Panc1 (cell line): ENCODE measurements around the gene SF3B6. TPM values are rescaled to one million over a fixed set of nuclear protein-coding genes. Genes with fewer than 3 reads are reported as not detected.

Experiments
- ATAC-seq: fragments of 200-7000 bp; cut with Tn5 transposase; 2 replicates; pipeline ENCODE4 v1.9.1; 2020; ENCODE audit warnings: mild to moderate bottlenecking, moderate library complexity
- BruUV-seq: library from RNA; stranded (reverse); fragments of 400-500 nt; replicated peaks from 2 replicates; lab custom pipeline; 2021; lab: Mats Ljungman, UMichigan
- CTCF ChIA-PET: fragments of 300-600 bp; sonication (Branson Sonifier 250); formaldehyde crosslinking; loops from one replicate; lab custom pipeline; 2022; ENCODE audit warnings: antibody characterized with exemption; lab: Charles Lee
- POLR2A ChIA-PET: fragments of 300-600 bp; sonication (Branson Sonifier 250); formaldehyde crosslinking; loops from one replicate; lab custom pipeline; 2022; ENCODE audit warnings: antibody characterized with exemption; lab: Charles Lee
- DNase-seq: peaks from one replicate; pipeline ENCODE4 v3.0.0-alpha.2; 2010; ENCODE audit warnings: low read depth, low spot score
- H3K27ac ChIP-seq: 2 replicates; pipeline ENCODE4 v1.5.1; 2011; ENCODE audit warnings: mild to moderate bottlenecking, low read length, inconsistent platforms
- H3K27me3 ChIP-seq: fragments of 200-500 bp; sonication (Bioruptor generic); 2 replicates; pipeline ENCODE4 v1.6.0; 2014; ENCODE audit warnings: low read length, inconsistent platforms; ENCODE audit not compliant: control insufficient read depth, insufficient read depth
- H3K36me3 ChIP-seq: fragments of 200-500 bp; sonication (Bioruptor generic); 2 replicates; pipeline ENCODE4 v1.5.1; 2014; ENCODE audit warnings: inconsistent platforms, mild to moderate bottlenecking, low read length, moderate library complexity; ENCODE audit not compliant: control insufficient read depth, insufficient read depth
- H3K4me1 ChIP-seq: 2 replicates; pipeline ENCODE4 v1.5.1; 2011; ENCODE audit warnings: inconsistent platforms, mild to moderate bottlenecking, low read length, moderate library complexity; ENCODE audit not compliant: control insufficient read depth, insufficient read depth
- H3K4me3 ChIP-seq, 2 experiments: 2 replicates each; pipeline ENCODE4 v1.5.1; 2011 to 2012; ENCODE audit warnings: low read depth in 2 of 2, low read length in 2 of 2, mild to moderate bottlenecking in 2 of 2, inconsistent platforms in 1 of 2, moderate library complexity in 1 of 2
- H3K9me3 ChIP-seq: fragments of 200-500 bp; sonication (Bioruptor generic); 2 replicates; pipeline ENCODE4 v1.5.1; 2014; ENCODE audit warnings: low read depth, mild to moderate bottlenecking, inconsistent platforms, low read length, moderate library complexity; ENCODE audit not compliant: control insufficient read depth, insufficient read depth
- POLR2AphosphoS5 ChIP-seq: IDR thresholded peaks from 2 replicates; pipeline ENCODE4 v1.6.1; 2012; ENCODE audit warnings: mild to moderate bottlenecking, low read depth, low read length, moderate library complexity
- SIN3A ChIP-seq: IDR thresholded peaks from 2 replicates; pipeline ENCODE4 v1.6.1; 2012; ENCODE audit warnings: low read depth, mild to moderate bottlenecking, low read length, moderate library complexity, borderline replicate concordance; ENCODE audit not compliant: insufficient read depth
- TCF7L2 ChIP-seq: IDR thresholded peaks from 2 replicates; pipeline ENCODE4 v1.6.1; 2011; ENCODE audit warnings: mild to moderate bottlenecking, low read depth, low read length, inconsistent platforms
- in situ Hi-C: cut with HindIII; loops from 2 replicates; pipeline ENCODE4 v1.10.0; 2016; ENCODE audit warnings: low sequenced_read_pairs, low pct_unique_long_range_greater_than_20kb
- intact Hi-C: fragments of 100-400 bp; cut with micrococcal nuclease; formaldehyde crosslinking; loops from one replicate; pipeline ENCODE4 v1.10.0; 2022; ENCODE audit not compliant: unreplicated experiment
- total RNA-seq: library from RNA; stranded (reverse); gene quantifications from one replicate; pipeline ENCODE4 v1.2.1, GENCODE V29; 2021; ENCODE audit not compliant: unreplicated experiment
- TF ChIP-seq, protein P1 (sequence below): fragments of 450-650 bp; IDR thresholded peaks from 2 replicates; pipeline ENCODE4 v1.5.1; 2017; ENCODE audit warnings: mild to moderate bottlenecking
- TF ChIP-seq, protein P2 (sequence below), 2 experiments: IDR thresholded peaks; 2 replicates each; pipeline ENCODE4 v1.6.1; 2011 to 2012; ENCODE audit warnings: low read depth in 2 of 2, control low read depth in 1 of 2, low read length in 1 of 2, mild to moderate bottlenecking in 1 of 2, moderate library complexity in 1 of 2; ENCODE audit not compliant: insufficient read depth in 1 of 2

SF3B6 gene
- total RNA-seq, 1 experiment from 2014 or later: 129 TPM

DNA sequence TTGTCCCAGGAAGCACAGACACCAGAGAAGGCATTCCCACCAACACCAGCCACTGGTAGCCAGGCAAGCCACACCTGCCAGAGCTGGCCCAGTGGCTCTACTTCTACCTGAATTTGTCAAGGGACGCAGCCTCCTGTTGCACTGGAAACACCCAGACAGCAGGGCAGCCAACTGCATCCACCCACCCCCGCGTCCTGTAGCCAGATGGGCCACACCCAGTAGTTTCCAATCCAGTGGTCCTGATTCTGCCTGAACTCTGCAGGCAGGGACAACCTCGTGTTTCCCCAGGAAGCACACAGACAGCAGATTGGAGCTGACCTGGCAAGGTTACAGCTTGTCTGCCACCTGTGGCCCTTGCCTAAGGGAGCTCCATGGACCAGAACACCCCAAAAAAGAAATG is 28.8 kb upstream of the SF3B6 start:
- intact Hi-C loops: no loop called here
- H3K36me3 ChIP-seq: no peaks in the 10 kb centered on the region
- CTCF ChIA-PET: no interaction called here
- H3K27me3 ChIP-seq: no peaks in the 10 kb centered on the region
- no peak overlapping the region for H3K4me3 ChIP-seq
- TF ChIP-seq, protein P1, sequence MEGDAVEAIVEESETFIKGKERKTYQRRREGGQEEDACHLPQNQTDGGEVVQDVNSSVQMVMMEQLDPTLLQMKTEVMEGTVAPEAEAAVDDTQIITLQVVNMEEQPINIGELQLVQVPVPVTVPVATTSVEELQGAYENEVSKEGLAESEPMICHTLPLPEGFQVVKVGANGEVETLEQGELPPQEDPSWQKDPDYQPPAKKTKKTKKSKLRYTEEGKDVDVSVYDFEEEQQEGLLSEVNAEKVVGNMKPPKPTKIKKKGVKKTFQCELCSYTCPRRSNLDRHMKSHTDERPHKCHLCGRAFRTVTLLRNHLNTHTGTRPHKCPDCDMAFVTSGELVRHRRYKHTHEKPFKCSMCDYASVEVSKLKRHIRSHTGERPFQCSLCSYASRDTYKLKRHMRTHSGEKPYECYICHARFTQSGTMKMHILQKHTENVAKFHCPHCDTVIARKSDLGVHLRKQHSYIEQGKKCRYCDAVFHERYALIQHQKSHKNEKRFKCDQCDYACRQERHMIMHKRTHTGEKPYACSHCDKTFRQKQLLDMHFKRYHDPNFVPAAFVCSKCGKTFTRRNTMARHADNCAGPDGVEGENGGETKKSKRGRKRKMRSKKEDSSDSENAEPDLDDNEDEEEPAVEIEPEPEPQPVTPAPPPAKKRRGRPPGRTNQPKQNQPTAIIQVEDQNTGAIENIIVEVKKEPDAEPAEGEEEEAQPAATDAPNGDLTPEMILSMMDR: no peak
- TF ChIP-seq SIN3A (no peak), POLR2AphosphoS5 (no peak), TCF7L2 (no peak)
- TF ChIP-seq, protein P2, sequence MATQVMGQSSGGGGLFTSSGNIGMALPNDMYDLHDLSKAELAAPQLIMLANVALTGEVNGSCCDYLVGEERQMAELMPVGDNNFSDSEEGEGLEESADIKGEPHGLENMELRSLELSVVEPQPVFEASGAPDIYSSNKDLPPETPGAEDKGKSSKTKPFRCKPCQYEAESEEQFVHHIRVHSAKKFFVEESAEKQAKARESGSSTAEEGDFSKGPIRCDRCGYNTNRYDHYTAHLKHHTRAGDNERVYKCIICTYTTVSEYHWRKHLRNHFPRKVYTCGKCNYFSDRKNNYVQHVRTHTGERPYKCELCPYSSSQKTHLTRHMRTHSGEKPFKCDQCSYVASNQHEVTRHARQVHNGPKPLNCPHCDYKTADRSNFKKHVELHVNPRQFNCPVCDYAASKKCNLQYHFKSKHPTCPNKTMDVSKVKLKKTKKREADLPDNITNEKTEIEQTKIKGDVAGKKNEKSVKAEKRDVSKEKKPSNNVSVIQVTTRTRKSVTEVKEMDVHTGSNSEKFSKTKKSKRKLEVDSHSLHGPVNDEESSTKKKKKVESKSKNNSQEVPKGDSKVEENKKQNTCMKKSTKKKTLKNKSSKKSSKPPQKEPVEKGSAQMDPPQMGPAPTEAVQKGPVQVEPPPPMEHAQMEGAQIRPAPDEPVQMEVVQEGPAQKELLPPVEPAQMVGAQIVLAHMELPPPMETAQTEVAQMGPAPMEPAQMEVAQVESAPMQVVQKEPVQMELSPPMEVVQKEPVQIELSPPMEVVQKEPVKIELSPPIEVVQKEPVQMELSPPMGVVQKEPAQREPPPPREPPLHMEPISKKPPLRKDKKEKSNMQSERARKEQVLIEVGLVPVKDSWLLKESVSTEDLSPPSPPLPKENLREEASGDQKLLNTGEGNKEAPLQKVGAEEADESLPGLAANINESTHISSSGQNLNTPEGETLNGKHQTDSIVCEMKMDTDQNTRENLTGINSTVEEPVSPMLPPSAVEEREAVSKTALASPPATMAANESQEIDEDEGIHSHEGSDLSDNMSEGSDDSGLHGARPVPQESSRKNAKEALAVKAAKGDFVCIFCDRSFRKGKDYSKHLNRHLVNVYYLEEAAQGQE (IDR thresholded peaks at IDR 0.05; ENCODE audit: insufficient read depth in 1 of 2, low read depth in 2 of 2, low read length in 1 of 2): no peak
- no peak overlapping the region for H3K27ac ChIP-seq
- ATAC-seq: no peak
- BruUV-seq: no TSS peak
- in situ Hi-C loops: no loop called here
- no peaks in the 10 kb centered on the region for H3K4me1 ChIP-seq
- POLR2A ChIA-PET: no interaction called here
- H3K9me3 ChIP-seq: no peaks in the 10 kb centered on the region
- no peak for DNase-seq

DNA sequence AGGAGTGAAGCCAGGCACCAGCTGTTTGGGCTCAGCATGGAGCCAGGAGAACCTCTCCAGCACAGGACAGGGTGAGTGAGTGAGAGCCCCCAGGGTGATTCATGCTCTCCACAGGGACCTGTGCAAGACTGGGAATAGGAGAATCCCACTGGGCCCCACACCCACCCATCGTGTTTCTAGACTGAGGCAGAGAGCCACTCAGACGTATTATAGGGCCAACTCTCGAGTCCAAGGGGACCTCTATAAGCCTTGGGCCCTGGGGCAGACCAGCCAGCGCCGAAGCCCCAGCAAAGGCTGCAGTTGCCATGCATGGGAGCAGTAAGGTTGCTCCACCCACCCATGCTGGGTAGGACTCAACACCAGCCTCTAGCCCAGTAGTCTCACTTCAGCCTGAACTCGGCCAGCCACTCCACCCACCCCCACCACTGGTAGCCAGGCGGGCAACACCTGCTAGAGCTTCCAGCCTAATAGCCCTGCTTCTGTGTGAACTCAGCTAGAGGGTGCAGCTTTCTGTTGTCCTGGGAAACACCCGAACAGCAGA is 28.1 kb upstream of the SF3B6 start:
- Histone ChIP-seq H3K27ac (no peak overlapping the region), H3K36me3 (no peaks in the 10 kb centered on the region), H3K4me3 (no peak overlapping the region), H3K4me1 (no peaks in the 10 kb centered on the region), H3K9me3 (no peaks in the 10 kb centered on the region), H3K27me3 (no peaks in the 10 kb centered on the region)
- intact Hi-C loops: no loop called here
- ATAC-seq: no peak
- TF ChIP-seq, protein P1: no peak
- TF ChIP-seq TCF7L2 (no peak), SIN3A (no peak)
- TF ChIP-seq, protein P2 (IDR thresholded peaks at IDR 0.05; ENCODE audit: insufficient read depth in 1 of 2, low read depth in 2 of 2, low read length in 1 of 2): no peak
- in situ Hi-C loops: no loop called here
- ChIA-PET CTCF (interaction anchor here (0.6 kb wide), 1 partner anchor 1605 kb away, joined by 3 read pairs; no protein-coding TSS in a partner anchor), POLR2A (interaction anchor here (0.6 kb wide), 1 partner anchor 12 kb away, joined by 7 read pairs; no protein-coding TSS in a partner anchor)
- no TSS peak for BruUV-seq
- DNase-seq: no peak
